Endothelial cell of umbilical vein (primary cell): ENCODE data around the gene ARHGAP10.

Experiments used
- CTCF ChIP-seq, 2 donors: IDR thresholded peaks; 1 replicate in 1 of 2; 2 replicates in 1 of 2; pipeline ENCODE4 v1.5.1; 2011; ENCODE audit warnings: low read length in 2 of 2, mild to moderate bottlenecking in 2 of 2, moderate library complexity in 2 of 2, control low read depth in 1 of 2, inconsistent platforms in 1 of 2, low read depth in 1 of 2; ENCODE audit not compliant: insufficient read depth in 1 of 2; ENCODE audit errors: extremely low read depth in 1 of 2
- EZH2 ChIP-seq: IDR thresholded peaks from 2 replicates; pipeline ENCODE4 v1.6.1; 2012; ENCODE audit warnings: borderline replicate concordance, low read depth, mild to moderate bottlenecking, moderate library complexity, low read length, inconsistent platforms; ENCODE audit not compliant: severe bottlenecking
- FOS ChIP-seq: IDR thresholded peaks from 2 replicates; pipeline ENCODE4 v1.6.1; 2011; ENCODE audit warnings: mild to moderate bottlenecking, low read length, moderate library complexity, borderline replicate concordance; ENCODE audit not compliant: insufficient read depth
- JUN ChIP-seq: IDR thresholded peaks from 2 replicates; pipeline ENCODE4 v1.6.1; 2011; ENCODE audit warnings: borderline replicate concordance, low read depth; ENCODE audit not compliant: insufficient read length, insufficient read depth
- MAX ChIP-seq: IDR thresholded peaks from 2 replicates; pipeline ENCODE4 v1.6.1; 2011; ENCODE audit not compliant: insufficient read depth, insufficient read length
- MYC ChIP-seq: IDR thresholded peaks from one replicate; pipeline ENCODE4 v1.6.1; 2011; ENCODE audit warnings: mild to moderate bottlenecking, low read depth, low read length
- POLR2A ChIP-seq: IDR thresholded peaks from 2 replicates; pipeline ENCODE4 v1.6.1; 2012; ENCODE audit warnings: low read depth, mild to moderate bottlenecking, control low read depth, low read length
- POLR2AphosphoS5 ChIP-seq: IDR thresholded peaks from 2 replicates; pipeline ENCODE4 v1.6.1; 2012; ENCODE audit warnings: low read depth, mild to moderate bottlenecking, control low read depth, low read length, moderate library complexity; ENCODE audit not compliant: insufficient read depth

GRCh38 chr4:147768113-147768512 is 36.2 kb downstream of the ARHGAP10 start:
- TF ChIP-seq CTCF (IDR thresholded peaks at IDR 0.05; ENCODE audit: extremely low read depth in 1 of 2, insufficient read depth in 1 of 2, low read depth in 1 of 2, low read length in 2 of 2): no peak
- TF ChIP-seq POLR2A: no peak
- peak; percentile 62 for TF ChIP-seq JUN
- TF ChIP-seq EZH2: no peak
- no peak for TF ChIP-seq MAX
- peak; percentile 71 for TF ChIP-seq FOS
- TF ChIP-seq MYC: no peak
- peak; percentile 58 for TF ChIP-seq POLR2AphosphoS5
